ENCODE measurements around the gene RAB28. TPM values are rescaled to one million over a fixed set of nuclear protein-coding genes. Genes with fewer than 3 reads are reported as not detected.

Gene RAB28
- total and polyA plus RNA-seq, 12 donors = 9.7 to 23.1 (median 15.3) TPM

DNA sequence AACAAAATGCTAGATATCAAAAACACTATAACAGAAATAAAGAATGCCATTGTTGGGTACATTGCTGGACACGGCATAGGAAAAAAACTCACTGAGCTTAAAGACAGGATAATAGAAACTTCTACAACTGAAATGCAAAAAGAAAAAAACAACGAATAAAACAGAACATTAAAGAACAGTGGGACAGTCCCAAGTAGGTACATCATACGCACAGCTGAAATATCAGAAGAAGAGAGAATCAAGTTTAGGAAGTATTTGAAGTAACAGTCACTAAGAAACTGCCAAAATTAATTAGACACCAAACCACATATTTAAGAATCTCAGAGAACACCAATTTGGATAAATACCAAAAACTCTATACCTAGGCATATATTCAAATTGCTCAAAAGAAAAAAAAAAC, 19.2 kb downstream of the RAB28 start:
- no peaks in the 10 kb centered on the region for H3K4me1 ChIP-seq (replicated peaks in 1 of 2)
- 92 to 96% (median 96%) methylated on average over 3 of the region's 3 CpGs for WGBS, 4 donors
- no peak for DNase-seq

DNA sequence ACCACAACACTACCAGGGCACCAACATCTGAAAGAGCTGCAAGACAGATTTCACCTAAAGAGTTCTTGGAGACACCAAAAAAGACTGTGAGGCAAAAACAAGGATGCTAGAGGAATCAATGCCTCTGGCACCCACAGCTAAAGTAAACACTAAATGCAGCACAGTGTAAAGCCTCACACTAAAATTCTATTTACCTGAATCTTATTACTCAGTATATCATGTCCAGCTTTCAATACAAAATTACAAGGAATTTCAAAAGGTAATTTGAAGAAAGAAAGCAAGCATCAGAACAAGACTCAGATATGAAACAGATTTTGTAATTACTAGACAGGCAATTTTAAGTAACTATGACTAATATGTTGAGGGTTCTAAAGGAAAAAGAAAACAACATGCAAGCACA, 19.6 kb downstream of the RAB28 start:
- Histone ChIP-seq H3K27ac (no peak overlapping the region), H3K27me3 (no peaks in the 10 kb centered on the region), H3K4me1 (replicated peaks in 1 of 2) (no peaks in the 10 kb centered on the region), H3K4me3 (no peak overlapping the region), H3K9me3 (replicated peaks in 1 of 3) (no peaks in the 10 kb centered on the region), H3K36me3 (replicated peaks in 1 of 2) (no peaks in the 10 kb centered on the region)
- TF ChIP-seq CTCF (IDR thresholded peaks at IDR 0.05) (no peak), POLR2A (IDR thresholded peaks at IDR 0.05) (no peak)
- intact Hi-C loops (cut with DNase I) = no loop called here
- no peak for DNase-seq

More for the DNA sequence above, 19.2 kb downstream of the RAB28 start:
- intact Hi-C loops (cut with DNase I) = no loop called here
- H3K4me3 ChIP-seq = no peak overlapping the region
- TF ChIP-seq CTCF (IDR thresholded peaks at IDR 0.05) = no peak
- no peak for TF ChIP-seq POLR2A (IDR thresholded peaks at IDR 0.05)
- H3K27me3 ChIP-seq = no peaks in the 10 kb centered on the region
- no peak overlapping the region for H3K27ac ChIP-seq
- no peaks in the 10 kb centered on the region for H3K9me3 ChIP-seq (replicated peaks in 1 of 3)
- H3K36me3 ChIP-seq (replicated peaks in 1 of 2) = no peaks in the 10 kb centered on the region

DNA sequence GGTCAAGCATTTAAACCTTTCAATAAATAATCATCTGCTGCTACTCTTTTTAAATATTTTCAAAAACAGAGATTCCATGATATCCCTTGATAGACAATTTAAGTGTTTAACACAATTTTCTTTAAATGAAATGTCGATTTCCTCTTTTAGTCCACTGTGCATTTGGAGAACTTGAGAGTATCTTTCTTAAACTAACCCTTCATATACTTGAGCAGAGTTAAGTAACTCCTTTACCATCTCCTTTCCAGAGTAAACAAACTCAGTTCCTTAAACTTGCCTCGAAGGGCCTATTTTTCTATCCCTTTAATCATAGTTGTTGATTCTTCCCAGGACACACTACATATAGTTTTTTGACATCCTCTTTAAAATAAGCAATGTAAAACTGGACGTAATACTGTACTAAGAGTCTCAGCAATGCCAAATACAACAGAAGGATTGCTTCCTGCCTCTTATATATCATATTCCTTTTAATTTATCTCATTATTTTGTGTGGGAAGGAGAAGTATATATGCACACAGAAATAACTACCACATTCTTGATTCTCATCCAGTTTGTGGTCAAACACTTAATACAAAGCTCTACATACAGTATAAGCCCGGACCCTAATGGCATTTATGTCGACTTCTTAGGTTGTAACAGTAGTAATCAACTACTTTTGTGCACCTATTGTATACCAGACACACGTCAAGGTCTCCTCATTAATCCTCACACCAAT, 22.8 kb downstream of the RAB28 start:
- no peak overlapping the region for H3K4me3 ChIP-seq
- H3K27me3 ChIP-seq = no peaks in the 10 kb centered on the region
- intact Hi-C loops (cut with DNase I) = no loop called here
- no peak overlapping the region for H3K27ac ChIP-seq
- 77 to 86% (median 83%) methylated on average over 6 of the region's 6 CpGs for WGBS, 4 donors
- DNase-seq = no peak
- no peak for TF ChIP-seq CTCF (IDR thresholded peaks at IDR 0.05)
- TF ChIP-seq POLR2A (IDR thresholded peaks at IDR 0.05) = no peak
- H3K9me3 ChIP-seq (replicated peaks in 1 of 3) = no peaks in the 10 kb centered on the region
- H3K4me1 ChIP-seq (replicated peaks in 1 of 2) = no peaks in the 10 kb centered on the region
- no peaks in the 10 kb centered on the region for H3K36me3 ChIP-seq (replicated peaks in 1 of 2)

- no peak for DNase-seq
- no peak for TF ChIP-seq CTCF (IDR thresholded peaks at IDR 0.05)
- no peak for TF ChIP-seq POLR2A (IDR thresholded peaks at IDR 0.05)
- intact Hi-C loops (cut with DNase I) = no loop called here
These were observed 28.7 kb downstream of the RAB28 start for GRCh38 chr4:13455411-13455810.

More at GRCh38 chr4:13455411-13455810, 28.7 kb downstream of the RAB28 start:
- H3K9me3 ChIP-seq (replicated peaks in 1 of 3) = no peaks in the 10 kb centered on the region
- no peak overlapping the region for H3K27ac ChIP-seq
- H3K4me1 ChIP-seq (replicated peaks in 1 of 2) = no peaks in the 10 kb centered on the region
- no peaks in the 10 kb centered on the region for H3K36me3 ChIP-seq (replicated peaks in 1 of 2)
- no peaks in the 10 kb centered on the region for H3K27me3 ChIP-seq
- no peak overlapping the region for H3K4me3 ChIP-seq
- WGBS, 4 donors = 95 to 99% (median 97%) methylated on average over 3 to 4 of the region's 4 CpGs

All from adrenal gland (tissue), 12 donors.